ENCODE results near the gene NKX6-2. TPM values are rescaled to one million over a fixed set of nuclear protein-coding genes. Genes with fewer than 3 reads are reported as not detected.

The NKX6-2 gene
- total RNA-seq, 5 donors from 2014 or later (not counting 1 experiment from before 2014, with no cell fraction given) = not detected

DNA sequence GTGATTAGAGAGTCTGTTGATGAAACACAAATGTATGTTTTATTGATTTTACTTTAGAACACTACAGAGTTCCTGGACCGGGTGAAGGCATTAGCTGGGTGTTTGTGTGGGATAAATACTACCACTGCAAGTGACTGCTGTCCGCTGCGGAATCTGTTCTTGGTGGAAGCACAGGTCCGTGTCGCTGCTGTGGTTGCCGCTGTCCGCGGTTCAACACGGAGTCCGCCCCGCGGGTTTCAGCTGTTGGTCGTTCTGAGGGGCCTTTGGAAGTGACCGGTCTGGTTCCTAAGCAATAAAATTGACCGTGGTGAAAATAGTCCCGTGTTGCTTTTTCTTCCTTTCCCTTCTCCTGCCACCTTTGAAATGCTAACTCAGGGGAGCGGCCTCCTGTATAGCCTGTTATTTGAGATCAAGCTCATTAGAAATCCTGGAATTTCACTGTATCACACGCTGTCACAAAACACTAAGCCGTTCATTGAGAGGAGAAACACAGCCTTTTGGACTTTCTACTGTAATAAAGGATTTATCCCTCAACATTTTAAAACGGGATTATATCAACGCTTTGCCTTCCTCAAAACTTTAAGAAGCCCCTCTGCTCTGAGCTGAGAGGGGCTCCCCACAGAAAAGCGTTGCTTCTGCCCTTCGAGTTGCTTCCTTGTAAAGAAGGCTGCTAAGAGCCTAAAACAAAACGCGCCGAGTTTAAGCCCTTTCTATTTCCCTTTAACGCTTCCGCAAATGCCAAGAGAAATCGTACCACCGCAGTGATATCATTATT, 2.6 kb downstream of the NKX6-2 start:
- peaks cover 9 to 13% of the 10 kb centered on the region in 2 donors for H3K36me3 ChIP-seq (ENCODE audit: control insufficient read depth in 2 of 2, extremely low read depth in 1 of 2, insufficient read depth in 1 of 2, low read length in 1 of 2)
- Mint-ChIP-seq H3K27me3 (peaks cover 0 to 15% of the 10 kb centered on the region in 2 donors), H3K4me1 (peaks cover 0 to 4% (median 2%) of the 10 kb centered on the region in 3 donors), H3K4me3 (peak overlapping the region in 1 of 3 donors; percentile 46), H3K36me3 (peaks cover 33% of the 10 kb centered on the region), H3K27ac (no peak overlapping the region), H3K9me3 (no peaks in the 10 kb centered on the region)
- CTCF ChIA-PET = no interaction called here
- H3K4me3 ChIP-seq (ENCODE audit: control insufficient read depth in 1 of 2, extremely low read depth in 1 of 2, low read length in 1 of 2) = no peak overlapping the region
- no peak for ATAC-seq (replicated peaks in 1 of 4)
- H3K27ac ChIP-seq (ENCODE audit: low read length) = no peak overlapping the region
- H3K4me1 ChIP-seq (ENCODE audit: control insufficient read depth in 1 of 2, extremely low read depth in 1 of 2, insufficient read depth in 2 of 2, low read length in 2 of 2) = peaks cover 0 to 4% of the 10 kb centered on the region in 2 experiments
- WGBS (ENCODE audit: insufficient coverage) = 90% methylated on average over 22 of the region's 30 CpGs
- POLR2A ChIA-PET = no interaction called here
- no peak for DNase-seq
- H3K9me3 ChIP-seq = no peaks in the 10 kb centered on the region
- peaks cover 3 to 48% of the 10 kb centered on the region in 2 experiments for H3K27me3 ChIP-seq (replicated peaks in 1 of 2; ENCODE audit: control insufficient read depth in 2 of 2, extremely low read depth in 1 of 2, insufficient read depth in 2 of 2, low read length in 1 of 2)

DNA sequence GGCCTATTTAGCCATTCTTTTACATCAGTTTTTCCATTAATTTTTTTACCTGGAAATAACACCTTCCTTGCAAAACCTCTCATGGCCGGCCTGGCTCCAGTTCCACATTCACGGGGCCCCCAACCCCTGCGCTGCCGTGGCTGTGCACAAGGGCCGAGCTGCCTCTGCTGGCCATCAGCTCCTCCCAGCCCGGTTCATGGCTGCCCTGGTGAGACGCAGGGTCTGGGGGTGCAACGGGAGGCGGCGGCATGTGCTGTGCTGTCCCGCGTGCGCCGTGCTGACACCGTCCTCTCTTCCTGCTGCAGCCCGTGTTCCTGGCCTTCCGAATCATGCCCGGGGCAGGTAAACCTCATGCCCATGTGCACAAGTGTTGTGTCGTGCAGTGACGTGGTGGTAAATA, 4.4 kb downstream of the NKX6-2 start:
- H3K27me3 ChIP-seq (replicated peaks in 1 of 2; ENCODE audit: control insufficient read depth in 2 of 2, extremely low read depth in 1 of 2, insufficient read depth in 2 of 2, low read length in 1 of 2) = peaks cover 3 to 32% of the 10 kb centered on the region in 2 experiments
- H3K4me1 ChIP-seq (ENCODE audit: control insufficient read depth in 1 of 2, extremely low read depth in 1 of 2, insufficient read depth in 2 of 2, low read length in 2 of 2) = peaks cover 0 to 2% of the 10 kb centered on the region in 2 experiments
- no peak for DNase-seq
- ChIA-PET CTCF (no interaction called here), POLR2A (no interaction called here)
- ATAC-seq (replicated peaks in 1 of 4) = no peak
- Mint-ChIP-seq H3K9me3 (no peaks in the 10 kb centered on the region), H3K27ac (no peak overlapping the region), H3K4me1 (peaks cover 0 to 4% (median 2%) of the 10 kb centered on the region in 3 donors), H3K36me3 (peaks cover 33% of the 10 kb centered on the region), H3K4me3 (no peak overlapping the region), H3K27me3 (peaks cover 0 to 15% of the 10 kb centered on the region in 2 donors)
- H3K36me3 ChIP-seq (ENCODE audit: control insufficient read depth in 2 of 2, extremely low read depth in 1 of 2, insufficient read depth in 1 of 2, low read length in 1 of 2) = peaks cover 9 to 17% of the 10 kb centered on the region in 2 donors
- 95% methylated on average over 20 of the region's 20 CpGs for WGBS (ENCODE audit: insufficient coverage)
- H3K4me3 ChIP-seq (ENCODE audit: control insufficient read depth in 1 of 2, extremely low read depth in 1 of 2, low read length in 1 of 2) = no peak overlapping the region
- no peak overlapping the region for H3K27ac ChIP-seq (ENCODE audit: low read length)
- no peaks in the 10 kb centered on the region for H3K9me3 ChIP-seq

DNA sequence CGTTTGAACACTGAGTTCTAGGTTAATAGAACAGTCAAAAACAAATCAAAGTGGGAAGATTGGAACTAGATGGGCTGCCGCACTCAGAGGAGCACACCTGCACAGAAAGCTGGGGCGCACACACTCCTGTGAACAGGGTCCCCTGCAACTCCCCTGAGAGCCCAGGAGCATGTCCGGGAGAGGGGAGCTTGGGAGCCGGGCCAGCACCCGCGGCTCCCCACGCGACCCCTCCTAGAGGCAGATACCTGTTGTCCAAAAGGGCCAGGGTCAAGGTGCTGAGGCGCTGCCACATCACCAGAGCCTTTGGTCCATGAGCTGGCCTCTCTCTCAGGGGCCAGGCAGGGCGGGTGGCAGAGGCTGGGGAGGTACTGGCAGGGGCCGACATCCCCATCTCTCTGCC, 5.6 kb downstream of the NKX6-2 start:
- H3K9me3 ChIP-seq = no peaks in the 10 kb centered on the region
- no peak overlapping the region for H3K4me3 ChIP-seq (ENCODE audit: control insufficient read depth in 1 of 2, extremely low read depth in 1 of 2, low read length in 1 of 2)
- Mint-ChIP-seq H3K4me1 (peaks cover 0 to 4% (median 2%) of the 10 kb centered on the region in 3 donors), H3K27ac (no peak overlapping the region), H3K27me3 (peaks cover 0 to 15% of the 10 kb centered on the region in 2 donors), H3K9me3 (no peaks in the 10 kb centered on the region), H3K36me3 (peaks cover 33% of the 10 kb centered on the region), H3K4me3 (no peak overlapping the region)
- no peak overlapping the region for H3K27ac ChIP-seq (ENCODE audit: low read length)
- 97% methylated on average over 11 of the region's 12 CpGs for WGBS (ENCODE audit: insufficient coverage)
- peaks cover 9 to 22% of the 10 kb centered on the region in 2 donors for H3K36me3 ChIP-seq (ENCODE audit: control insufficient read depth in 2 of 2, extremely low read depth in 1 of 2, insufficient read depth in 1 of 2, low read length in 1 of 2)
- DNase-seq = no peak
- ChIA-PET CTCF (no interaction called here), POLR2A (no interaction called here)
- peaks cover 0 to 2% of the 10 kb centered on the region in 2 experiments for H3K4me1 ChIP-seq (ENCODE audit: control insufficient read depth in 1 of 2, extremely low read depth in 1 of 2, insufficient read depth in 2 of 2, low read length in 2 of 2)
- H3K27me3 ChIP-seq (replicated peaks in 1 of 2; ENCODE audit: control insufficient read depth in 2 of 2, extremely low read depth in 1 of 2, insufficient read depth in 2 of 2, low read length in 1 of 2) = peaks cover 3 to 31% of the 10 kb centered on the region in 2 experiments
- ATAC-seq (replicated peaks in 1 of 4) = no peak

DNA sequence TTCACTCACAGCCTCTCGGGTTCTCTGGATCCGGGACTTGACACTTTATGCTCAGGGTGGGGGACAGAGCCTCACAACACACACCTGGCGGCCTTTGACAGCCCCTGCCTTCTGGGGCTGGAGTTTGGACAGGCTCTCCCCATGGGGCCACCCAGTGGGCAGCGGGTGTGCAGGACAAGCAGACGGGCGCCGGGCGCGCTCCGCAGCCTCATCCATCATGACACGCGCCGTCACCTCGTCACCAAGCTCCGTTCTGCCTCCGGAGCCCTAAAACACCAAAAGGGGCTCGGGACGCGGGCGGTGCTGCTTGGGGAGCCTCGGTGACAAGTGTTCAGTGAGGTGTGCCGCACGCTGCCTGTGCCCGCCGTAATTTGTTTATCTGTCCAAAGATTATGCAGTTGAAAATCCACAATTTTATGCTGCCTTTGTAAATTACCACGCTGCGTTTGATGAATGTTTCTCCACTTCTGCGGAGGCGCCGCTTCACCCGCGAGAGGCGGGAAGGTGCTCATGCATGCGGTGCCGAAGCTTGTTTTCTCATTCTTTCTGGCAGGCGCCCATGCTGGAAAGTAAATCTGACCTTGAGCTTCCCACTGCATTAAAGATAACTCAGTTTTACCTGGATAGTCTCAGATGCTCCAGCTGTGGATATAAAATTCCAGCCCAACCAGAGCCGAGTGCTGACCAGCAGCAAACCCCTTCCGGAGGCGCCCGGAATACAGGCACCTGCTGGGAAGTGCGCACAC, 6.2 kb downstream of the NKX6-2 start:
- H3K27me3 ChIP-seq (replicated peaks in 1 of 2; ENCODE audit: control insufficient read depth in 2 of 2, extremely low read depth in 1 of 2, insufficient read depth in 2 of 2, low read length in 1 of 2) = peaks cover 3 to 26% of the 10 kb centered on the region in 2 experiments
- H3K9me3 ChIP-seq = no peaks in the 10 kb centered on the region
- Mint-ChIP-seq H3K27ac (no peak overlapping the region), H3K36me3 (peaks cover 33% of the 10 kb centered on the region), H3K4me3 (no peak overlapping the region), H3K4me1 (peaks cover 0 to 4% (median 2%) of the 10 kb centered on the region in 3 donors), H3K27me3 (peaks cover 0 to 15% of the 10 kb centered on the region in 2 donors), H3K9me3 (no peaks in the 10 kb centered on the region)
- POLR2A ChIA-PET = no interaction called here
- ATAC-seq (replicated peaks in 1 of 4) (no peak), DNase-seq (no peak)
- H3K27ac ChIP-seq (ENCODE audit: low read length) = no peak overlapping the region
- H3K4me3 ChIP-seq (ENCODE audit: control insufficient read depth in 1 of 2, extremely low read depth in 1 of 2, low read length in 1 of 2) = no peak overlapping the region
- peaks cover 0 to 2% of the 10 kb centered on the region in 2 experiments for H3K4me1 ChIP-seq (ENCODE audit: control insufficient read depth in 1 of 2, extremely low read depth in 1 of 2, insufficient read depth in 2 of 2, low read length in 2 of 2)
- 97% methylated on average over 34 of the region's 41 CpGs for WGBS (ENCODE audit: insufficient coverage)
- H3K36me3 ChIP-seq (ENCODE audit: control insufficient read depth in 2 of 2, extremely low read depth in 1 of 2, insufficient read depth in 1 of 2, low read length in 1 of 2) = peaks cover 9 to 22% of the 10 kb centered on the region in 2 donors
- CTCF ChIA-PET = no interaction called here

DNA sequence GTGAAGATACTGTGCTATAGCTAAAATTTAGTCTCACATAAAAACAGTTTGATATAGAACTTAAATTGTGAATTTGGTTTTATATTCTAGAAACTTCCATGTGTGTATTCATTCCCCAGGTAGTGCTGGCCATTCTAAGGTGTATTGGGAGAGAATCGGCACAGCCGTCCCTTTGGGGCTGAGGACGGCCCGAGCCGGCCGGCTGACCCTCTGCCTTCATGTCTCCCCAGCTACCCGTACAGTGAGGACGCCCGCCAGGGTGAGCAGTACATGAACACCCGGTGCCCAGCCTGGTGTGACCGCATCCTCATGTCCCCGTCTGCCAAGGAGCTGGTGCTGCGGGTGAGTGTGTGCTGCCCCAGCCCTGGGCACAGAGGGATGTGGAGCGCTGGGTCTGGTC, 8.5 kb downstream of the NKX6-2 start:
- 97% methylated on average over 14 of the region's 14 CpGs for WGBS (ENCODE audit: insufficient coverage)
- no peak overlapping the region for H3K4me3 ChIP-seq (ENCODE audit: control insufficient read depth in 1 of 2, extremely low read depth in 1 of 2, low read length in 1 of 2)
- H3K27me3 ChIP-seq (replicated peaks in 1 of 2; ENCODE audit: control insufficient read depth in 2 of 2, extremely low read depth in 1 of 2, insufficient read depth in 2 of 2, low read length in 1 of 2) = peaks cover 0 to 22% of the 10 kb centered on the region in 2 experiments
- peaks cover 11 to 22% of the 10 kb centered on the region in 2 donors for H3K36me3 ChIP-seq (ENCODE audit: control insufficient read depth in 2 of 2, extremely low read depth in 1 of 2, insufficient read depth in 1 of 2, low read length in 1 of 2)
- Mint-ChIP-seq H3K9me3 (no peaks in the 10 kb centered on the region), H3K27me3 (no peaks in the 10 kb centered on the region), H3K4me1 (no peaks in the 10 kb centered on the region), H3K27ac (no peak overlapping the region), H3K36me3 (peaks cover 29% of the 10 kb centered on the region), H3K4me3 (no peak overlapping the region)
- ATAC-seq (replicated peaks in 1 of 4) (no peak), DNase-seq (no peak)
- no peaks in the 10 kb centered on the region for H3K9me3 ChIP-seq
- no peak overlapping the region for H3K27ac ChIP-seq (ENCODE audit: low read length)
- CTCF ChIA-PET = no interaction called here
- H3K4me1 ChIP-seq (ENCODE audit: control insufficient read depth in 1 of 2, extremely low read depth in 1 of 2, insufficient read depth in 2 of 2, low read length in 2 of 2) = no peaks in the 10 kb centered on the region
- POLR2A ChIA-PET = no interaction called here

DNA sequence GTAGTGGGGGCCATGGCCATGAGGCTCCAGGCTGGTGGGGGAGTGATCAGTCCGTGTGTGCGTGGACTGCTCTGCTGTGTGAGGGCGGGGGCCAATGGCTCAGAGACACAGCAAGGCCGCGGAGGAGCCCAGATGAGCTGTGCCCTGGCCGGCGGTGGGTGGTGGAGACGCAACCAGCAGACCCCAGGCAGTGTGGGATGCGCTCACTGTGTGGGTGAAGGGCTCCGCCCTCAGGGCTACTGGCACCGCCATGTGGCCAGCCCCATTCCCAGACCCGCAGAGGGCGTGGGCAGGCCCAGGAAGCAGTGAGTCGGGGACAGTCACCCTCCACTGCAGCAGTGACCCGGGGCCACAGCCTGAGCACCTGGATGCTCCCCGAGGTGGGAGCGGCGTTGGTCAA, 9.1 kb downstream of the NKX6-2 start:
- Histone ChIP-seq H3K4me1 (ENCODE audit: control insufficient read depth in 1 of 2, extremely low read depth in 1 of 2, insufficient read depth in 2 of 2, low read length in 2 of 2) (no peaks in the 10 kb centered on the region), H3K36me3 (ENCODE audit: control insufficient read depth in 2 of 2, extremely low read depth in 1 of 2, insufficient read depth in 1 of 2, low read length in 1 of 2) (peaks cover 9 to 22% of the 10 kb centered on the region in 2 donors), H3K27me3 (replicated peaks in 1 of 2; ENCODE audit: control insufficient read depth in 2 of 2, extremely low read depth in 1 of 2, insufficient read depth in 2 of 2, low read length in 1 of 2) (peaks cover 0 to 22% of the 10 kb centered on the region in 2 experiments), H3K4me3 (ENCODE audit: control insufficient read depth in 1 of 2, extremely low read depth in 1 of 2, low read length in 1 of 2) (no peak overlapping the region), H3K9me3 (no peaks in the 10 kb centered on the region), H3K27ac (ENCODE audit: low read length) (no peak overlapping the region)
- Mint-ChIP-seq H3K36me3 (peaks cover 26% of the 10 kb centered on the region), H3K27ac (no peak overlapping the region), H3K27me3 (no peaks in the 10 kb centered on the region), H3K9me3 (no peaks in the 10 kb centered on the region), H3K4me1 (no peaks in the 10 kb centered on the region), H3K4me3 (no peak overlapping the region)
- ChIA-PET POLR2A (no interaction called here), CTCF (no interaction called here)
- 96% methylated on average over 18 of the region's 18 CpGs for WGBS (ENCODE audit: insufficient coverage)
- no peak for DNase-seq
- ATAC-seq (replicated peaks in 1 of 4) = peak in 1 of 4 experiments; percentile 17
